Measurements from ENCODE around the gene KDM4B. TPM values are rescaled to one million over a fixed set of nuclear protein-coding genes. Genes with fewer than 3 reads are reported as not detected.

KDM4B gene
- total and polyA plus RNA-seq, 2 donors from 2014 or later, result 6.6 to 35.7 TPM

GRCh38 chr19:5131031-5131505 lies 162.2 kb downstream of the KDM4B start:
- no peaks in the 10 kb centered on the region for H3K9me3 ChIP-seq (ENCODE audit: control insufficient read depth in 2 of 3, insufficient read depth in 1 of 3, low read length in 3 of 3)
- no peaks in the 10 kb centered on the region for H3K27me3 ChIP-seq (ENCODE audit: control insufficient read depth, insufficient read depth, low read length)
- no peak overlapping the region for H3K4me3 ChIP-seq (ENCODE audit: low read length in 3 of 3)
- peak in 2 of 5 donors; percentile 51 to 61 for DNase-seq
- peaks cover 0 to 9% (median 3%) of the 10 kb centered on the region in 3 donors for H3K36me3 ChIP-seq (ENCODE audit: control insufficient read depth in 2 of 3, insufficient read depth in 3 of 3, low read length in 3 of 3)
- no peak for FAIRE-seq
- no peak overlapping the region for H3K9ac ChIP-seq (ENCODE audit: low read length in 3 of 3)
- intact Hi-C loops (cut with DNase I), result no loop called here
- TF ChIP-seq CTCF (IDR thresholded peaks at IDR 0.05; ENCODE audit: borderline replicate concordance, extremely low read depth, insufficient read depth), result no peak
- H3K27ac ChIP-seq (ENCODE audit: low read depth in 2 of 2, low read length in 2 of 2), result no peak overlapping the region
- H3K4me1 ChIP-seq (ENCODE audit: control insufficient read depth in 2 of 3, insufficient read depth in 2 of 3, low read depth in 1 of 3, low read length in 3 of 3), result no peaks in the 10 kb centered on the region

- Histone ChIP-seq H3K9ac (ENCODE audit: low read length in 3 of 3) (no peak overlapping the region), H3K27me3 (ENCODE audit: control insufficient read depth, insufficient read depth, low read length) (no peaks in the 10 kb centered on the region), H3K9me3 (ENCODE audit: control insufficient read depth in 2 of 3, insufficient read depth in 1 of 3, low read length in 3 of 3) (no peaks in the 10 kb centered on the region), H3K4me3 (ENCODE audit: low read length in 3 of 3) (no peak overlapping the region), H3K4me1 (ENCODE audit: control insufficient read depth in 2 of 3, insufficient read depth in 2 of 3, low read depth in 1 of 3, low read length in 3 of 3) (no peaks in the 10 kb centered on the region), H3K27ac (ENCODE audit: low read depth in 2 of 2, low read length in 2 of 2) (no peak overlapping the region), H3K36me3 (ENCODE audit: control insufficient read depth in 2 of 3, insufficient read depth in 3 of 3, low read length in 3 of 3) (peaks cover 0 to 9% (median 3%) of the 10 kb centered on the region in 3 donors)
- intact Hi-C loops (cut with DNase I), result no loop called here
- no peak for TF ChIP-seq CTCF (IDR thresholded peaks at IDR 0.05; ENCODE audit: borderline replicate concordance, extremely low read depth, insufficient read depth)
- no peak for DNase-seq
- no peak for FAIRE-seq
Measured at GRCh38 chr19:5131506-5132205, 162.7 kb downstream of the KDM4B start.

GRCh38 chr19:5132206-5132560 lies 163.3 kb downstream of the KDM4B start:
- no peak overlapping the region for H3K9ac ChIP-seq (ENCODE audit: low read length in 3 of 3)
- no peak overlapping the region for H3K27ac ChIP-seq (ENCODE audit: low read depth in 2 of 2, low read length in 2 of 2)
- no peaks in the 10 kb centered on the region for H3K27me3 ChIP-seq (ENCODE audit: control insufficient read depth, insufficient read depth, low read length)
- FAIRE-seq (no peak), DNase-seq (peak in 2 of 5 donors; percentile 74 to 79)
- H3K4me3 ChIP-seq (ENCODE audit: low read length in 3 of 3), result no peak overlapping the region
- intact Hi-C loops (cut with DNase I), result no loop called here
- TF ChIP-seq CTCF (IDR thresholded peaks at IDR 0.05; ENCODE audit: borderline replicate concordance, extremely low read depth, insufficient read depth), result no peak
- H3K36me3 ChIP-seq (ENCODE audit: control insufficient read depth in 2 of 3, insufficient read depth in 3 of 3, low read length in 3 of 3), result peaks cover 0 to 9% (median 3%) of the 10 kb centered on the region in 3 donors
- no peaks in the 10 kb centered on the region for H3K4me1 ChIP-seq (ENCODE audit: control insufficient read depth in 2 of 3, insufficient read depth in 2 of 3, low read depth in 1 of 3, low read length in 3 of 3)
- no peaks in the 10 kb centered on the region for H3K9me3 ChIP-seq (ENCODE audit: control insufficient read depth in 2 of 3, insufficient read depth in 1 of 3, low read length in 3 of 3)
